Tibial nerve (tissue), 3 donors: Measurements from ENCODE around the gene KSR2.

Experiments
- CTCF ChIP-seq, 5 experiments: fragments of 200-600 bp in 3 of 5; fragments of 450-650 bp in 2 of 5; sonication (generic) in 3 of 5; IDR thresholded peaks; one replicate each; pipeline ENCODE4 v1.5.1; 2016 to 2019; ENCODE audit warnings: antibody characterized with exemption in 5 of 5, mild to moderate bottlenecking in 3 of 5, moderate library complexity in 2 of 5
- POLR2A ChIP-seq, 2 donors: fragments of 450-650 bp; IDR thresholded peaks; one replicate each; pipeline ENCODE4 v1.6.1; 2017; ENCODE audit warnings: antibody characterized with exemption in 2 of 2, mild to moderate bottlenecking in 2 of 2, moderate library complexity in 2 of 2

GRCh38 chr12:117660896-117661295 is 307.9 kb downstream of the KSR2 start:
- no peak for TF ChIP-seq CTCF (IDR thresholded peaks at IDR 0.05)
- TF ChIP-seq POLR2A (IDR thresholded peaks at IDR 0.05) = no peak
